Transverse colon (tissue), 4 donors: ENCODE data around the gene LRRC47.

Experiments
- EP300 ChIP-seq: sonication (generic); formaldehyde crosslinking; IDR thresholded peaks from one replicate; pipeline ENCODE4 v1.6.1; 2017; ENCODE audit warnings: antibody characterized with exemption, low read depth
- POLR2A ChIP-seq: fragments of 450-650 bp; IDR thresholded peaks from one replicate; pipeline ENCODE4 v1.6.1; 2016; ENCODE audit warnings: antibody characterized with exemption, mild to moderate bottlenecking, moderate library complexity
- POLR2AphosphoS5 ChIP-seq, 3 donors: sonication (generic); formaldehyde crosslinking; IDR thresholded peaks; one replicate each; pipeline ENCODE4 v1.6.1; 2016; ENCODE audit warnings: antibody characterized with exemption in 3 of 3
- TF ChIP-seq, protein P1 (sequence below), 5 experiments: fragments of 200-600 bp in 3 of 5; fragments of 450-650 bp in 2 of 5; sonication (generic) in 3 of 5; IDR thresholded peaks; 1 replicate in 2 of 5; 2 replicates in 3 of 5; pipeline ENCODE4 v1.5.1; 2016 to 2017; ENCODE audit warnings: antibody characterized with exemption in 5 of 5, inconsistent platforms in 3 of 5, mild to moderate bottlenecking in 2 of 5, moderate library complexity in 1 of 5

- no peak for TF ChIP-seq POLR2A
- TF ChIP-seq, protein P1, sequence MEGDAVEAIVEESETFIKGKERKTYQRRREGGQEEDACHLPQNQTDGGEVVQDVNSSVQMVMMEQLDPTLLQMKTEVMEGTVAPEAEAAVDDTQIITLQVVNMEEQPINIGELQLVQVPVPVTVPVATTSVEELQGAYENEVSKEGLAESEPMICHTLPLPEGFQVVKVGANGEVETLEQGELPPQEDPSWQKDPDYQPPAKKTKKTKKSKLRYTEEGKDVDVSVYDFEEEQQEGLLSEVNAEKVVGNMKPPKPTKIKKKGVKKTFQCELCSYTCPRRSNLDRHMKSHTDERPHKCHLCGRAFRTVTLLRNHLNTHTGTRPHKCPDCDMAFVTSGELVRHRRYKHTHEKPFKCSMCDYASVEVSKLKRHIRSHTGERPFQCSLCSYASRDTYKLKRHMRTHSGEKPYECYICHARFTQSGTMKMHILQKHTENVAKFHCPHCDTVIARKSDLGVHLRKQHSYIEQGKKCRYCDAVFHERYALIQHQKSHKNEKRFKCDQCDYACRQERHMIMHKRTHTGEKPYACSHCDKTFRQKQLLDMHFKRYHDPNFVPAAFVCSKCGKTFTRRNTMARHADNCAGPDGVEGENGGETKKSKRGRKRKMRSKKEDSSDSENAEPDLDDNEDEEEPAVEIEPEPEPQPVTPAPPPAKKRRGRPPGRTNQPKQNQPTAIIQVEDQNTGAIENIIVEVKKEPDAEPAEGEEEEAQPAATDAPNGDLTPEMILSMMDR (IDR thresholded peaks at IDR 0.05), result no peak
- TF ChIP-seq EP300, result no peak
- TF ChIP-seq POLR2AphosphoS5 (IDR thresholded peaks at IDR 0.05), result no peak
Observed at GRCh38 chr1:3837200-3837599, 40.9 kb upstream of the LRRC47 start.
